HEK293T (cell line): ENCODE measurements around the gene SIK3.

Experiments
- ARNT ChIP-seq: fragments of 450-650 bp; IDR thresholded peaks from 2 replicates; pipeline ENCODE4 v1.6.1; 2017; ENCODE audit warnings: mild to moderate bottlenecking
- BHLHE40 ChIP-seq: fragments of 450-650 bp; IDR thresholded peaks from 2 replicates; pipeline ENCODE4 v1.6.1; 2016; ENCODE audit warnings: mild to moderate bottlenecking, moderate library complexity, borderline replicate concordance
- FOXK2 ChIP-seq: fragments of 450-650 bp; IDR thresholded peaks from 2 replicates; pipeline ENCODE4 v1.6.1; 2016; ENCODE audit warnings: mild to moderate bottlenecking
- HDGF ChIP-seq: fragments of 450-650 bp; IDR thresholded peaks from 2 replicates; pipeline ENCODE4 v1.6.1; 2017; ENCODE audit warnings: antibody characterized with exemption, borderline replicate concordance
- TARDBP ChIP-seq: fragments of 450-650 bp; IDR thresholded peaks from 2 replicates; pipeline ENCODE4 v1.6.1; 2016
- ZNF384 ChIP-seq: fragments of 450-650 bp; IDR thresholded peaks from 2 replicates; pipeline ENCODE4 v1.6.1; 2016

- no peak for TF ChIP-seq FOXK2
- TF ChIP-seq BHLHE40 = no peak
- no peak for TF ChIP-seq TARDBP
- TF ChIP-seq ZNF384 = no peak
- TF ChIP-seq HDGF = no peak
- TF ChIP-seq ARNT = no peak
Measured at GRCh38 chr11:117000014-117000737, 98.1 kb downstream of the SIK3 start.
